Cardiac atrium fibroblast (primary cell): ENCODE measurements around the gene FZD1. TPM values are rescaled to one million over a fixed set of nuclear protein-coding genes. Genes with fewer than 3 reads are reported as not detected.

ENCODE experiments used
- total RNA-seq: library from RNA; depleted of rRNA; stranded (reverse); fragments of >200 nt; gene quantifications from 2 replicates; pipeline ENCODE4 v1.2.3, GENCODE V29; 2015

The FZD1 gene
- total RNA-seq = 6.0 and 9.4 TPM in 2 replicates

GRCh38 chr7:91264046-91264923 is at the start of gene FZD1:
TSS of gene FZD1 (plus strand) at chr7:91264433. CDS start at chr7:91264881, 448 bp downstream.

